H1 (cell line): ENCODE data around the gene QRICH2.

Source experiments
- CTCF ChIP-seq, 3 experiments: IDR thresholded peaks; 1 replicate in 2 of 3; 2 replicates in 1 of 3; pipeline versions ENCODE4 v1.5.1 to v1.6.1; 2011; ENCODE audit warnings: low read length in 3 of 3, mild to moderate bottlenecking in 3 of 3, inconsistent platforms in 2 of 3, low read depth in 1 of 3, moderate library complexity in 1 of 3; ENCODE audit not compliant: insufficient read depth in 1 of 3; ENCODE audit errors: control extremely low read depth in 1 of 3
- EGR1 ChIP-seq: IDR thresholded peaks from 2 replicates; pipeline ENCODE4 v1.6.1; 2011; ENCODE audit warnings: low read depth, low read length, borderline replicate concordance
- EZH2 ChIP-seq: fragments of 200-600 bp; sonication (generic); IDR thresholded peaks from 2 replicates; pipeline ENCODE4 v1.7.1; 2012; ENCODE audit warnings: low read depth, mild to moderate bottlenecking, moderate library complexity, low read length, inconsistent platforms; ENCODE audit not compliant: severe bottlenecking
- FOSL1 ChIP-seq: IDR thresholded peaks from 2 replicates; pipeline ENCODE4 v1.6.1; 2011; ENCODE audit warnings: mild to moderate bottlenecking, low read depth, low read length, moderate library complexity; ENCODE audit not compliant: insufficient read depth
- GABPA ChIP-seq: IDR thresholded peaks from 2 replicates; pipeline ENCODE4 v1.6.1; 2011; ENCODE audit warnings: mild to moderate bottlenecking, low read length, moderate library complexity, borderline replicate concordance; ENCODE audit not compliant: insufficient read depth
- KDM1A ChIP-seq: fragments of 200-600, 300-600 bp; sonication (generic); IDR thresholded peaks from 2 replicates; pipeline ENCODE4 v1.7.1; 2016; ENCODE audit warnings: mild to moderate bottlenecking, low read length, borderline replicate concordance
- POLR2A ChIP-seq, 2 experiments: IDR thresholded peaks; 1 replicate in 1 of 2; 2 replicates in 1 of 2; pipeline ENCODE4 v1.6.1; 2011; ENCODE audit warnings: low read depth in 2 of 2, low read length in 2 of 2, mild to moderate bottlenecking in 2 of 2; ENCODE audit errors: control extremely low read depth in 1 of 2
- POLR2AphosphoS5 ChIP-seq: IDR thresholded peaks from 2 replicates; pipeline ENCODE4 v1.6.1; 2011; ENCODE audit warnings: low read depth, low read length
- RAD21 ChIP-seq, 2 experiments: IDR thresholded peaks in 1 of 2; conservative IDR thresholded peaks in 1 of 2; 2 replicates each; pipeline ENCODE4 v1.6.1; 2011; ENCODE audit warnings: low read depth in 2 of 2, low read length in 2 of 2, improper control_type of control experiment in 1 of 2, inconsistent platforms in 1 of 2, mild to moderate bottlenecking in 1 of 2, moderate library complexity in 1 of 2
- RBBP5 ChIP-seq: IDR thresholded peaks from 2 replicates; pipeline ENCODE4 v1.7.1; 2012; ENCODE audit warnings: low read depth, mild to moderate bottlenecking, inconsistent platforms, low read length, moderate library complexity, borderline replicate concordance
- RFX5 ChIP-seq: IDR thresholded peaks from 2 replicates; pipeline ENCODE4 v1.6.1; 2011; ENCODE audit warnings: low read depth, low read length, improper control_type of control experiment, borderline replicate concordance
- SRF ChIP-seq: IDR thresholded peaks from 2 replicates; pipeline ENCODE4 v1.6.1; 2011; ENCODE audit warnings: mild to moderate bottlenecking, low read depth, low read length, moderate library complexity
- TAF1 ChIP-seq: IDR thresholded peaks from 2 replicates; pipeline ENCODE4 v1.6.1; 2011; ENCODE audit warnings: mild to moderate bottlenecking, low read depth, low read length
- YY1 ChIP-seq: IDR thresholded peaks from 2 replicates; pipeline ENCODE4 v1.6.1; 2011; ENCODE audit warnings: low read depth, mild to moderate bottlenecking, low read length

GRCh38 chr17:76235883-76236282 lies 72.2 kb downstream of the QRICH2 start:
- TF ChIP-seq RFX5 (no peak), FOSL1 (no peak), POLR2AphosphoS5 (no peak), CTCF (IDR thresholded peaks at IDR 0.05; ENCODE audit: control extremely low read depth in 1 of 3, insufficient read depth in 1 of 3, low read depth in 1 of 3, low read length in 3 of 3) (no peak), EZH2 (no peak), KDM1A (no peak), POLR2A (IDR thresholded peaks at IDR 0.05; ENCODE audit: control extremely low read depth in 1 of 2, low read depth in 2 of 2, low read length in 2 of 2) (no peak), YY1 (no peak), EGR1 (no peak), TAF1 (no peak), RAD21 (IDR thresholded peaks at IDR 0.05 in 1 of 2, conservative IDR thresholded peaks at IDR 0.05 in 1 of 2; ENCODE audit: low read depth in 2 of 2, low read length in 2 of 2) (no peak), GABPA (no peak), SRF (no peak), RBBP5 (no peak)
